Stimulated activated CD8-positive, alpha-beta memory T cell treated with anti-CD3 and anti-CD28 coated beads, Interleukin-7, amount 100 ng/mL, for 1 hour (primary cell): ENCODE results near the gene MSRB1.

Experiments
- DNase-seq, 2 donors: peaks; one replicate each; pipeline ENCODE4 v3.0.0-alpha.2; 2020; ENCODE audit warnings: low read depth in 2 of 2

MSRB1 gene, protein sequence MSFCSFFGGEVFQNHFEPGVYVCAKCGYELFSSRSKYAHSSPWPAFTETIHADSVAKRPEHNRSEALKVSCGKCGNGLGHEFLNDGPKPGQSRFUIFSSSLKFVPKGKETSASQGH

DNA sequence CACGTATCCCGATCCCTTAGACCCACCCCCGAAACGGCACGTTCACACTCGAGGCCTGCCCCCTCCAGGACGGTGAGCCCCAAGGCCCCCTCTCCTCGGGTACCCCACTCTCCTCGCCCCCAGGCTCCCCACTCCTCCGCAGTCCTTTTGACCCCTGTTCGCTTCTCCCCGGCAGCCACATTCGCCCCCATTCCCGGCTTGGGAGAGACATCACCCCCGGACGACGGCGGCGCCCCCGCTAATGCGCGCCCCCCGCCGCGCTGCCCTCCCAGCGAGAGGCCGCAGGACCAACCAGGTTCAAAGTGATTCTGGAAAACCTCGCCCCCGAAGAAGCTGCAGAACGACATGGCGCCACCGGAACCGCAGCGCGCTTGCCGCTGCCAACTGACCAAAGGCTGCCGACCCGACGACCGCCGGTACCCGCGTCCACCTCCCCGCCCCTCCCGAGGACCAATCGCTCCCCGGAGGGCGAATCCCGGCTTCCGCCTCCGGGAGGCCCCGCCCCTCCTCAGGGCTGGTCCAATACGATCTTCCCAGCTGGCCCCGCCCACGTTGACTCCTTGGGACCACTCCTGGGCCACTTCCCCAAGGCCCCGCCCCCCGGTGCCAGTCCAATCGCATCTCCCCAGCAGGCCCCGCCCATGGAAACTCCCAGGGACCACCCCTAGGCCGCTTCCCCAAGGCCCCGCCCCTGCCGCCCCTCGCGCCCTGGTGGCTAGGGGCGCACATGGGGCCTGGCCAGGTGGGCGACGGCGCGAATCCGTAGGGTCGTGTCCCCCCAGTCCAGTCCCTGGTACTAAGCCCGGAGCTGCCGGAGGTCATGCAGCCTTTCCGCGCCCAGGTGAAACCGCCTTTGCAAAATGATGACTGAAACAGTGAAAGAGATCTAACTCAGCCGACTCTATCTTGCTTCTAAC, at the start of gene MSRB1:
MSRB1 (minus strand) TSS at position 390 of the 917 bp plus-strand sequence; CDS start at position 347, 43 bp downstream.
- peak; percentile 94 to 97 for DNase-seq

DNA sequence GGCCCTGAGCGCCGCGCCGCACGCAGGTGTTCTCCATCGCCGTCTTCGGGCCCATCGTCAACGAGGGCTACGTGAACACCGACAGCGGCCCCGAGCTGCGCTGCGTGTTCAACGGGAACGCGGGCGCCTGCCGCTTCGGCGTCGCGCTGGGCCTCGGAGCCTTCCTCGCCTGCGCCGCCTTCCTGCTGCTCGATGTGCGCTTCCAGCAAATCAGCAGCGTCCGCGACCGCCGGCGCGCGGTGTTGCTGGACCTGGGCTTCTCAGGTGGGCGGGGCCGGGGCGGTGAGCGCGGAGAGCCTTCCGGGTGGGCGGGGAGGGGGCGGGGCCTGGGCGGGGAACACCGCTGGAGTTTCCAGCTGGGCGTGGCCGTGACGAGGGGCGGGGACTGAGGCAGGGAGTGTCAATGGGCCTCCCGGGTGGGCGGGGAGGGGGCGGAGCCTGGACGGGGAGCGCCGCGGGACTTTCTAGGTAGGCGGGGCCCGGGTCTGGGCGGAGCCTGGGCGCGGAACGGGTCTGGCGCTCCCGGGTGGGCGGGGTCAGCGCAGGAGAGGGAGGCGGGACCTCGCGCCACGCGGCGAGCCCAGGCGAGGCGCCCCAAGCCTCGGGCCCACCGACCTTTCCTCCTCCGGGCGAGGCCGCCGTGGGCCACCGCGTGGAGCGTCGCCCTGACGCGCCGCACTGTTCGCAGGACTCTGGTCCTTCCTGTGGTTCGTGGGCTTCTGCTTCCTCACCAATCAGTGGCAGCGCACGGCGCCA, 49.1 kb upstream of the MSRB1 start:
- peak; percentile 94 to 98 for DNase-seq

DNA sequence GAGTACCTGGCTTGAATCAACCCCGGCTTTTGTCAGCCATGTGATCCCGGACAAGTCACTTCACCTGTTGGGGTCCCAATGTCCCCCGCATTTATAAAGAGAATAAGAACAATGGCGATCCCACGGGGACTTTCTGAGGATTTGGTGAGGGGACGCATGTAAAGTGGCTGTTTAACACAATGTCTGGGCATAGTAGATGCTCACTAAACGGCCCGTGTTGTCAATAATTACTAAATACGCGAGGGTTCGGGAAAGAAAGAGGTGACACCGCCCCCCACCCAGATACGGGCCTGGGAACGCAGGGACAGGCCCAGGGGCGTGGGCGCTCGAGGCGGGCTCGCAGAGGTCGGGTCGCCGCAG, 48.6 kb upstream of the MSRB1 start:
- DNase-seq: no peak

DNA sequence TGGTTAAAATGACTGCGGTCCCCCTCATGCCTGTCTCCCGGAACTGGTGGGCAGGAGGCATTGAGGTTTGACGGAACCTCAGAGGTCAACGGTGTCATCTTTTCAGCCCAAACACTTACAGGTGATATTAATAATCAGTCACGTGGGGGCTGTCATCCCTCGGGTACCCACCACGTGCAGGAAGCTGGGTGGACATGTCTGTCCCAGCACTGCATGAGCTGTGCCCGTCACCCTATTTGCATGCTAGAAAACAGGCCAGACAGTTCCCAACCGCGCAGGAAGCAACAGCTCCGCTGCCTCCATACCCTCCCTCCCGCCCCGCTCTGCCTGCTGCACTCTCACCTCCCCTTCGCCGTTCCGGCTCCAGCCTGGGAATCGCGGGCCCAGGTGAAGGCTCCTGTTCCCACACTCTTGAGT, 48.1 kb upstream of the MSRB1 start:
- no peak for DNase-seq

DNA sequence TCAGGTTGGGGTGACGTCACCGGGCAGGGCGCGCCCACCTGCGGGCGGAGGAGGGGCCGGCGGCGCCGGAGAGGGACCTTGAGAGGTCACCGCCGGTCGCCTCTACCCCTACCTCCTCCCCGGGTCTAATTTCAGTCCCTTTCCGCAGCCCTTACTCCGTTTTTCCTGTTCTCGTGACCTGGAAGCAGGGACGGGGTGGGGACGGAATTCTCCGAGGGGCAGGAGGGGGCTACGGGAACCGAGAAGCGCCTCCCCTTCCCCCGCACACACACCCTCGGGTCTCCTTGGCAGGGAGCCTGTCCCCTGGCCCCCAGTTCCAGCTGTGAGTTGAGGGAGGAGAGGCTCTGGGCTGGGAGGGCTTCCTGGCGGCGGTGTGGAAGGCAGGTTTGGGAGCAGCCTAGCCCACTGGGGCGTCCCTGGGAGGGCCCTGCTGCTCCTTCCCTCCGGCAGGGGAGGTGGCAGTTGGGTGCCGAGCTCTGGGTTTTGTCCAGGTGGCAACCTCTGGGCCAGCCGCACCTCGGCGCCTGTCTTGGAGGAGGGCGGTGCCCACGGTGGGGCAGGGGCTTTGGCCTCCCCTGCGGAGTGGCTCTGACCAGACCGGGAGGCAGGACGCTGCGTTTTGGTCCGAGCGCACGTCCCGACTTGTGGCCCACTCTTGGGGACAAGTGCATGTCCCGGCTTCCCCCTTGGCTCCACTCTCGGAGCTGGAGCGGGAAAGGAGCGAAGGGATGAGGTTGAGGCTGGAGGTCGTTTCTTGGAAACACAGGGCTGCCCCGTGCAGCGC, 47.5 kb upstream of the MSRB1 start:
- no peak for DNase-seq

DNA sequence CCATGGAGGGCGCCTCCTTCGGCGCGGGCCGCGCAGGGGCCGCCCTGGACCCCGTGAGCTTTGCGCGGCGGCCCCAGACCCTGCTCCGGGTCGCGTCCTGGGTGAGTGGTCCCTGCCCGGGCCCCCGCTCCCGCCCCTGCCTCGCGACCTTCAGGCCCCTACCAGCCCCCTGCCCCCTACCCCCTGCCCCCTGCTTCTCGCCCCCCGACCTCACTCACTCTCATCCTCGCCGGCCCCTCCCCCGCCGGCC, 47.0 kb upstream of the MSRB1 start:
- no peak for DNase-seq

DNA sequence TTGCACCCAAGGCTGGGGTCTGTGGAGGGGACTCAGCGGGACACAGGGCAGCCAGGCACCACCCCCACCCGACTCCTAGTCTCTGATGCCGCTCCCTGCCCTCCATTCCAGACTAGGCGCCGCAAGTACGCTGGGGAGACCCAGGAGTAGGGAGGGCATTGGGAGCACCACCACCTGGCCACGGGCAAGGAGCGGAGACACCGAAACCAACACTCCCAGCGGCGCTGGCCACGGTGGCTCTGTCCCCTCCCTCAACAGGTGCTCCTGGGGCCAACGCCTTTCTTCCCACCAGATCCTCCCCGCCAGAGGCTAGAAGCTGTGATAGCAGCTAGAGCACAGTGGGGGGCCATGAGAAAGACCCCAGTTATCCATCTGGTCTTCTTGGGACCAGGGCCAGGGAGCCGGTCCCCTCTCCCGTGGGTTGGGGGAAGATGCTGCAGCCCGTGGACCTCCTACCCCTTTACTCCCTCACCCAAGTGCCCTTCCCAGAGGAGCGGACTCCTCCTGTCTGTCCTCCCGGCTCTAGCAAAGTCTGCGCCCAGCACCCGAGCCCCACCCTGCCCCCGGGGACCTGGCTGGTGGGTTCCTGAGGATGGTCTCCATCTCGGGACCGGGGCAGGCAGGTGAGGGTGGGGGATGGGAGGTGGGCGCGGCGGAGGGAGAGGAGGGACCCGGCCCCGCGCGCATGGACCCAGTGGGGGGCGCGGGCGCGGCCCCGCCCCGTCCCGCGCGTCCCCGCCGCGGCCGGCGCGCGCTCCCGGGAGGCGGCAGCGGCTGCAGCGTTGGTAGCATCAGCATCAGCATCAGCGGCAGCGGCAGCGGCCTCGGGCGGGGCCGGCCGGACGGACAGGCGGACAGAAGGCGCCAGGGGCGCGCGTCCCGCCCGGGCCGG, 46.5 kb upstream of the MSRB1 start, which contains the start of gene SYNGR3:
SYNGR3 (plus strand) TSS at position 762 of the 892 bp plus-strand sequence. CDS start 133 bp downstream, outside the sequence.
- DNase-seq: no peak

DNA sequence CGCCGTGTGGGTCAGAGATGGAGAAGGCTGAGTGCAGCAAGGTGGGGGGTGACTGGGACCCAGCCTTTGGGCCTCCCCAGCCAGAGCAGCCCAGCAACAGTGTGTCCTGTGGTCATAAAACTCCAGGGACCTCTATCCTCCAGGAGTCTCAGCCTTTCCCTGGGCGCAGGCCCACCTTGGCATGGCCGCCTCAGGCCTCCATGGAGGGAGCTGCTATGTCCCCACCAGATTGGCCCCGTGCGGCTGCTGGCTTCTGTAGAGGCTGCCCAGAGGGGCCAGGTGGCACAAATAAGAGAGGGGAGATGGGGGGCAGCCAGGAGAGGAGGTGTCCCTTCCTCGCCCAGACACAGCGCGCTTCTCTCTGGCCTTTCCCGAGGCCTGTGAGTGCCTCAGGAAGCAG, 44.2 kb upstream of the MSRB1 start:
- DNase-seq: no peak

DNA sequence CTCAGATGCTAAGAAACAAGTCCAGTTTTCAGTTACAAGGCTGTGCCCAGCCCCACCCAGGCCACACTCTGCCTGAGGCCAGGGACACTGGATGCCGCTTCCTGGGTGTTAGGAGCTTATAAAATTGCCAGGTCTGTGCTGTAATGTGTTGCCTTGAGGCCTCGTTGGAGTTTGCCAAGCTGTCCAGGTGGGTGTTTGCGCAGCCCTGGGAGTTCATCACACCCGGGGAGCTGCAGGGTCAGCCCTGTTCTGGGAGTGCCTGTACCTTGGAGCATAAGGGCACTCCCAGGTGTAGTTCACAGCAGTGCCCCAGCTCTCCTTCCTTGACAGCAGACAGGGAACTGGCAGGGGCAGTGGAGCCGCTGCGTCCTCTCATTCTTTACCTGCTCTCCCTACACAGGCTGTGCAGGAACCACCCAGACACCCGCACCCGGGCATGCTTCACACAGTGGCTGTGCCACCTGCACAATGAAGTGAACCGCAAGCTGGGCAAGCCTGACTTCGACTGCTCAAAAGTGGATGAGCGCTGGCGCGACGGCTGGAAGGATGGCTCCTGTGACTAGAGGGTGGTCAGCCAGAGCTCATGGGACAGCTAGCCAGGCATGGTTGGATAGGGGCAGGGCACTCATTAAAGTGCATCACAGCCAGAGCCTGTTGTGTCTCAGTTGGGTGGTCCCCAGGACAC, 42.6 kb upstream of the MSRB1 start:
- DNase-seq: no peak

DNA sequence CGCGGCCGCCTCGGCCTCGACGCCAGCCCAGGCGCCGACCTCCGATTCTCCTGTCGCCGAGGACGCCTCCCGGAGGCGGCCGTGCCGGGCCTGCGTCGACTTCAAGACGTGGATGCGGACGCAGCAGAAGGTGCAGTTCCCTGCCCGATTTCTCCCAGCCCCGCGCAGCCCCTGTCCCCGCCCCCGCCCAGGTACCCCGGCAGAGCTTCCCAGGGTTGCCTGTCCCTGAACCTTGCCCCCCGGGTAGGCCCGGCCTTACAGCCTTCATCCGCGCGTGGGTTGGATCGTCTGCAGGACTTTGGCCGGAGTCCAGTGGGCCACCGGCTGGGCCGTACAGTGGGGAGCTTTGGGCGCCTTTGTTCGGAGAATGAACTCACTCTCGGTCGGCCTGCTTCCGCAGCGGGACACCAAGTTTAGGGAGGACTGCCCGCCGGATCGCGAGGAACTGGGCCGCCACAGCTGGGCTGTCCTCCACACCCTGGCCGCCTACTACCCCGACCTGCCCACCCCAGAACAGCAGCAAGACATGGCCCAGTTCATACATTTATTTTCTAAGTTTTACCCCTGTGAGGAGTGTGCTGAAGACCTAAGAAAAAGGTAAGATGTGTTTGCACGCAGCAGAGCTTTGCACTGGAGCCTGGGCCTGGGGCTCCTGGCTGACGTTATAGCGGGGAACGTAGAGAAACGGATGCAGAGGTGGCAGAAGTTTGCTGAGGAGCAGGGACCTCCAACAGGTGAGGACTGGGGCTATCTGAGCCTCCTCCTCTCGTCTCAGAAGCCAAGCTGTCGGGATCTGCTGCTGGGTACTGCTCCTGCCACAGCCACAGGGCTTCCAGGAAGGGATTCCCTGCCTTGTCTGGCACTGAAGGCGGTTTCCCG, 41.6 kb upstream of the MSRB1 start:
- DNase-seq: no peak

DNA sequence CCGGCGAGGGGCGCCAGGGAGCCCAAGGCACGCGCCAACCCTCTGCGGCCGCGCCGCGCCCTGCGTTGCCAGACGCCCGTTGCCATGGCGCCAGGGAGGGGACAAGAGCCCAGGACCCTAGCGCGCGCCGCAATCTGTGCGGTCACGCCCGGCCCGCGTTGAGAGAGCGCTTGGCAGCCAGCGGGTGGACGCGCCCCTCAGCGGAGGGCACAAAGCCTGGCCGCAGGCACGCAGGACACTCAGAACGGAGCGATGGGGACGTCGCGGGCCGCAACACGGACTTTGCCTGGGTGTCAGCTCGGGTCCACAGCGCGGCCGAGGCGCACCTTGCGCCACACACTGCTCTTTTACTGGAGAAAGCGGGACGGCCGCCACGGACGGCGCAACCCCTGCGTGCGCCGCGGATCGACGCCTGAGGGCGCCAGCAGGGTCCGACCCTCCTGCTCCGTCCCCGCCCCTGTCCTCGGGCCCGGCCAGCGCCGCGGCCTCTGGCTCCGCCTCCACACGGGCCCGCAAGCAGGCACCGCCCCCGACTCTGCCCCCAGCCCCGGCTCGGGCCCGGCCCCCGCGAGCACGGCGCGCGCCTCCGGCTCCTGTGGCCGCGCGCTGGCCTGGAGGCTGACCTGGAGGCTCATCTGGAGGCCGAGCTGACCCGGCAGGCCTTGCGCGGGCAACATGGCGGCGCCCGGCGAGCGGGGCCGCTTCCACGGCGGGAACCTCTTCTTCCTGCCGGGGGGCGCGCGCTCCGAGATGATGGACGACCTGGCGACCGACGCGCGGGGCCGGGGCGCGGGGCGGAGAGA, 40.7 kb upstream of the MSRB1 start, which contains the start of gene GFER:
GFER (plus strand) TSS at position 650 of the 803 bp plus-strand sequence; CDS start at position 676, 26 bp downstream.
- peak; percentile 41 to 50 for DNase-seq

DNA sequence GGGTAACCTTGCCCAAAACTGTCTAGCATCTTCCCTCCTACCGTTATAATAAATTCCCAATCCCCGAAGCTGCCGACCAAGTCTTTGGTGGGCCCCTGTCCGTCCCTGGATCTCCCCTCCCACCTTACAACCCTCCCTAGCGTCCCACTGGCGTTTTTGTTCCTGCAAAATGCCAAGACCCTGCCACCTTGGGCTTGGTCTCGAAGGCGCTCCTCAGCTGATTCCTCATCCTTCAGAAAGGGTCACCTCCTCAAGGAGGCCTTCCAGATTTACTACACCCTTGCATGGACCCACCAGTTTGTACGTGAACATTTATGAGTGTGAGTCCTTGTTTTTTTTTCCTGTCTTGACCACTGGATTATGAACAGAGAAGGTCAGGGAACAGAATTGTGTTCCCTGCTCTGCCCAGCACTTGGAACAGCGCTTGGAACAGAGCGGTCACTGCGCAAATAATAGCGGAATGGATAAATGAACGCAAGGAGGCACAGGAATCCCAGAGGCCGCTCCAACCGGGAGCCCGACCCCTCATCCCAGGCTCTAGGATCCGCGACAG, 40.1 kb upstream of the MSRB1 start:
- no peak for DNase-seq

DNA sequence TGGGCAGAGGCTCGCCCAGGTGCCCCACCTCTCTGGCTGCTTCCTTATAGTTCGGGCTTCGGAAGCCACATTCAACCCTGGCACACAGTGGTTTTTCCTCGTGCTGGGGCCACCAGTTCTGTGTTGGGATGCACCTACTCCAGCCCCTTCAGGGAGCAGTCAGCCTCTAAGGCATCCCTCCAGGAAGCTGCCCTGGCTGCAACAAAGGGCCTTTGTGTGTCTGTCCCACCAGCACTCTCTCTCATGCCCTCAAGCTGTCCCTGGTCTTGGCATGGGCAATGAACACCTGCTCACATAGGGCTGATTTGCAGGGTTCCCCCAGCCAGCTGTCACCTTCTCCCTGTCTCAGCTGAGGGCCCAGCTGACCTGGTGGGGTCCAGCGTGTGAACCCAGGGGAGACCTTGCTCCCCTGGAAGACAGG, 39.0 kb upstream of the MSRB1 start:
- no peak for DNase-seq

DNA sequence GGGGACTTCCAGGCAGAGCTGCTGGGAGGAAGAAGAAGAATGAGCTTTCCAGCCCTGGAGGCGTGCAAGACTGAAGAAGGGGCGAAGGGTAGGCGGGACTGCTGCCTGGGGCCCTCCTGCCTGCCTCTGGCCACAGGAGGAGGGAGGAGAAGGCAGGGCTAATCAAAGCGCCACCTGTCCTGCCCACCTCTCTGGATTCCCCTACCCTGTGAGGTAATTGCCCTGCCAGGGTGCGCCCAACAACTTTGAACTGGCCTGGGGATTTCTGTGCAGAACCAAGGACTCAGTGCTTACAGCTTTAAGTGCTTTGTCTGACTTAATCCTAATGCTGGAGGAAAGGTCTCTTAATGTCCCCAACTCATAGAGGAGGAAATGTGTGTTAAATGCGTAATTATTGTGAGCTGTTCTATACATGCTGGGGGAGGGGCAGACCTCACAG, 38.4 kb upstream of the MSRB1 start, which contains the start of gene NOXO1:
NOXO1 (minus strand) TSS at position 72 of the 439 bp plus-strand sequence. CDS start 290 bp downstream, outside the sequence.
- no peak for DNase-seq

DNA sequence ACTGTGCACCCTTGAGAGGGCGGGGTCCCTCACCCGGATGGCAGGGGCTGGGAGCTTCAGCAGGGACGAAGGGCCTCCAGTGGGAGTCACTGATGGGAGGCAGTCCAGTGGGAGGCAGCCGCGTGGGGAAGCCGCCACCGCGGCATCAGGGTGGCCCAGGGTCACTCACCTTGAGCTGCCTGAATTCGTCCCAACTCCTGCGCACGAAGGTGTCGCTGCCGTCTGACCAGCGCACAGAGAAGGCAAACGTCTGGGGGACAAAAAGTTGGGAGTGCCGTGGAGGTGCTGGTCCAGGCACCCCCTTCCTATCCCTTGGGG, 37.7 kb upstream of the MSRB1 start:
- no peak for DNase-seq

DNA sequence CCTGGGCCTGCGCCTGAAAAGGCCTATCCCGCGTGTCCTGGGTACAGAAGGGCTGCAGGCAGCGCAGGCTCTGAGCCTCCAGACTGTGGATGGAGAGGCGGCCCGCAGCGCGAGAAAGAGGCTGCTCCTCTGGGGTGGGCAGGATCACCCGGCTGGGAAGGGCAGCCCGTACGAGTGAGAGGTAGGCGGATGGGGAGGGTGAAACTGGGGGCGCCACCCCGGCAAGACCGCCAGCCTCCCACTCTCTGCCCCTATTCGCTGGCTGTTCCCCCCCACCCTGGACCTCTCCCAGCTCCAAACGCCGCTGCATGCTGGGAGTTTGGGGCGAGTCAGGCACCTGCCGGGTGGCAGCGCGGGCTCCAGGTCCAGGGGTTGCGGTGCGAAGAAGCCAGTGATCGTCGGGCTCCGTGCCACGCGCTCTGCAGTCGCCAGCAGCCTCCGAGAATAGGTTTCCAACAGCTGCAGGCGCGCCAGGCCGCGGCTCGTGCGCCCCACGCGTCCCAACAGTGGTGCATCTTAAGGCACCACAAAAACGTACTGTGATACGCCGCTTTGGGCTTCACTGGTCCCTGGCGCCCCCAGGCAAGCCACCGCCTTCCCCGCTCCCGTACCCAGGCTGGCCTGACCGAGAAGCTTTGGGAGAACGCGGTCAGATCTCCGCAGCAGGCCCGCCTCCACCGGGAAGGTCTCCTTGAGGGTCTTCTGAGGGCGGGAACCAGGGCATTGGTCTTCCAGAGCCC, 37.2 kb upstream of the MSRB1 start:
- DNase-seq: no peak
